Nephron progenitor cell (in vitro differentiated cells): ENCODE results near the gene TAGLN2.

Experiments used
- DNase-seq: peaks from one replicate; pipeline ENCODE4 v3.0.0; 2021
- H3K27ac Mint-ChIP-seq: 2 replicates; pipeline ENCODE4 v1.8.0; 2021; ENCODE audit warnings: mild to moderate bottlenecking, moderate library complexity, mixed read lengths
- H3K27me3 Mint-ChIP-seq: 2 replicates; pipeline ENCODE4 v1.8.0; 2021; ENCODE audit warnings: mild to moderate bottlenecking, low read depth, mixed read lengths; ENCODE audit not compliant: poor library complexity
- H3K36me3 Mint-ChIP-seq: 2 replicates; pipeline ENCODE4 v1.8.0; 2021; ENCODE audit warnings: low read depth, mixed read lengths
- H3K4me1 Mint-ChIP-seq: 2 replicates; pipeline ENCODE4 v1.8.0; 2021; ENCODE audit warnings: mixed read lengths
- H3K4me3 Mint-ChIP-seq: 2 replicates; pipeline ENCODE4 v1.8.0; 2021; ENCODE audit warnings: mild to moderate bottlenecking, moderate library complexity, mixed read lengths
- H3K9me3 Mint-ChIP-seq: 2 replicates; pipeline ENCODE4 v1.8.0; 2021; ENCODE audit warnings: mild to moderate bottlenecking, moderate library complexity, mixed read lengths
- CTCF ChIP-seq: fragments of 200-600 bp; sonication (generic); IDR thresholded peaks from 2 replicates; pipeline ENCODE4 v1.5.0; 2021; ENCODE audit warnings: antibody characterized with exemption

The TAGLN2 gene

GRCh38 chr1:159877695-159878444, 47.4 kb downstream of the TAGLN2 start:
- no peak for DNase-seq
- no peak for TF ChIP-seq CTCF
- Mint-ChIP-seq H3K27me3 (peaks cover 12% of the 10 kb centered on the region), H3K36me3 (no peaks in the 10 kb centered on the region), H3K4me3 (no peak overlapping the region), H3K4me1 (no peaks in the 10 kb centered on the region), H3K27ac (no peak overlapping the region), H3K9me3 (no peaks in the 10 kb centered on the region)

- H3K9me3 Mint-ChIP-seq = no peaks in the 10 kb centered on the region
- peaks cover 36% of the 10 kb centered on the region for H3K27me3 Mint-ChIP-seq
- H3K4me3 Mint-ChIP-seq = no peak overlapping the region
- no peak for TF ChIP-seq CTCF
- H3K27ac Mint-ChIP-seq = no peak overlapping the region
- H3K4me1 Mint-ChIP-seq = no peaks in the 10 kb centered on the region
- DNase-seq = no peak
- H3K36me3 Mint-ChIP-seq = no peaks in the 10 kb centered on the region
These were observed 51.7 kb downstream of the TAGLN2 start for GRCh38 chr1:159873530-159874143.

DNA sequence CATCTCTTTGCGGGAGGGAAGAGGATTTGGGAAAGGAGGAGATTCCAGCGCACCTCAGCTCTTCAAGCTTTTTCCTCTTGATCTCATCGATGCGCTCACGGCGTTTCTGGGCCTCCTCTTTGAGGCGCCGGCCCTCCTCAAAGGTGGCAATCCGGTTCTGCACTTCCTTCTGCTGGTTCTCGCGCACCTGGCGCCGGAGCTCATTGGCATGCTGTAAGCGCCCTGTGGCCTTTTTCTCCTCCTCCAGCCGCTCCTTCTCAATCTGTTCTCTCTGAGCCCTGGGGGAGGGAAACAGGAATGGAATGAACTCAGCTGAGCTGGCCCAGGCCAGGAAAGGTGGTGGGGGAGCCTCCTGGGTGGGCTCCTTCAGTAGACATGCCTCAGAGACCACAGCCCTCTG, 52.4 kb downstream of the TAGLN2 start:
- Mint-ChIP-seq H3K4me1 (peaks cover under 1% of the 10 kb centered on the region), H3K9me3 (no peaks in the 10 kb centered on the region), H3K27me3 (peaks cover 37% of the 10 kb centered on the region), H3K27ac (no peak overlapping the region), H3K36me3 (no peaks in the 10 kb centered on the region), H3K4me3 (no peak overlapping the region)
- no peak for TF ChIP-seq CTCF
- no peak for DNase-seq

DNA sequence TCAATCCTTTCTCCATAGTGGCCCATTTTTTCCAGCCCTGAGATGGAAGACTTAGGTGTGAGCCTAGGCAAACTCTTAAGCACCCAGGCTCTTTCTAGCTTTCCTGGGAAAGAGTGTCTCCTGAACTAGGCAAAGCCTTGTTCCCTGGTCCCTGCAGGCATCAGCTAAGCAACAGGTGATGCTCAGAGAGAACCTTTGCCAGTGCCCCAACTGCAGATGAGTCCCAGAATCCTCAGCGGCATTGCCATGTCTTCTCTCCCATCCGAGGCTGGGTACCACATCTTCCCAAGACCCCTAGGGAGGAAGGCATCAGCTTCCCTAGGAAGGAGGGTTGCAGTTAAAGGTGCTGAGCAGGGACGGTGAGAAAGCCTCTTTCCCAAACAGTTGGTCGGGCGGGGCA, 54.6 kb downstream of the TAGLN2 start:
- DNase-seq = no peak
- peaks cover 21% of the 10 kb centered on the region for H3K4me1 Mint-ChIP-seq
- H3K4me3 Mint-ChIP-seq = no peak overlapping the region
- TF ChIP-seq CTCF = no peak
- peaks cover 41% of the 10 kb centered on the region for H3K27me3 Mint-ChIP-seq
- no peak overlapping the region for H3K27ac Mint-ChIP-seq
- H3K36me3 Mint-ChIP-seq = no peaks in the 10 kb centered on the region
- no peaks in the 10 kb centered on the region for H3K9me3 Mint-ChIP-seq

DNA sequence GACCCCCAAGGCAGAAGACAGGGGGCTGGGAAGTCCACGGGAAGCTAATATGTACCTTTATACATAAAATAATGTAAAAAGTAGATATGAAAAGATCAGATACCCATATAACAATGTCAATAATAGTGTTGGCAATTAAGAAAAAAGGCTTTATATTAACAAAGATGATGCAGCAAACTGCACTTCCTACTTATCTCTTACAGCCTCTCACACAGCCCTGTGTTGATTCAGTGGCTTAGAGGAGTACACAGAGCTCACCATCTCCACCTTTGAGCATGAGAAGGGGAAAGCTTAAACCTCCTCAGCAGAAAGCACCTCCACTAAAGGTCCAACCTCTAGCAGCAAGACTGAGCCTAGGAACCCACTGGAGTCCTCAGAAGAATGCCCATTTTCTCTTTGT, 55.7 kb downstream of the TAGLN2 start:
- no peak overlapping the region for H3K27ac Mint-ChIP-seq
- H3K36me3 Mint-ChIP-seq = no peaks in the 10 kb centered on the region
- H3K4me3 Mint-ChIP-seq = no peak overlapping the region
- no peaks in the 10 kb centered on the region for H3K9me3 Mint-ChIP-seq
- H3K27me3 Mint-ChIP-seq = peaks cover 41% of the 10 kb centered on the region
- no peak for TF ChIP-seq CTCF
- DNase-seq = no peak
- peaks cover 23% of the 10 kb centered on the region for H3K4me1 Mint-ChIP-seq

DNA sequence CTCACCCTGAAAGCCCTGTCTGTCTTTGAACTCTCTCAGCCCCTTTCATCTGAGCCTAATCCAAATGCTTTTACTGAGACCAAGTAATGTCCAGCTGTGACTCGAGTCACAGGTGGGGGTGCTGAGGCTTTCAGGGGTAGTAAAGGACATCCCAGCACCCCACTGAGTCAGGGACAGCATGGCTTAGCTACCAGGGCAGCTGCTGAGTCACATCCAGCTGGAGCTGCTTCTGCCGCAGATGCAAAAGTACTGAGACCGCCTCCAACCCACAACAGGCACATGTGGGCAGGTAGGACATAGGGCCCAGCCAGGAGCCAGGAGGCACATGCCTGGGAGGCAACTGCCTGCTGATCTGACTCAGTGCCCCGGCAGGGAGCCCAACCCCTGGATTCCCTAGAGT, 56.1 kb downstream of the TAGLN2 start:
- peaks cover 23% of the 10 kb centered on the region for H3K4me1 Mint-ChIP-seq
- TF ChIP-seq CTCF = no peak
- H3K36me3 Mint-ChIP-seq = no peaks in the 10 kb centered on the region
- no peak overlapping the region for H3K27ac Mint-ChIP-seq
- H3K4me3 Mint-ChIP-seq = no peak overlapping the region
- H3K27me3 Mint-ChIP-seq = peaks cover 37% of the 10 kb centered on the region
- H3K9me3 Mint-ChIP-seq = no peaks in the 10 kb centered on the region
- DNase-seq = no peak
